Mesothelial cell of epicardium (in vitro differentiated cells): ENCODE measurements around the gene TMA7B. TPM values are rescaled to one million over a fixed set of nuclear protein-coding genes. Genes with fewer than 3 reads are reported as not detected.

ENCODE experiments used
- DNase-seq, 2 experiments: peaks; one replicate each; pipeline ENCODE4 v3.0.0; 2021; ENCODE audit warnings: low spot score in 2 of 2; ENCODE audit not compliant: unreplicated experiment in 2 of 2
- H3K27ac Mint-ChIP-seq: 2 replicates; pipeline ENCODE4 v1.8.0; 2021; ENCODE audit warnings: mixed read lengths
- H3K27me3 Mint-ChIP-seq: 2 replicates; pipeline ENCODE4 v1.8.0; 2021; ENCODE audit warnings: low read depth, mixed read lengths
- H3K36me3 Mint-ChIP-seq: 2 replicates; pipeline ENCODE4 v1.8.0; 2021; ENCODE audit warnings: mixed read lengths
- H3K4me1 Mint-ChIP-seq: 2 replicates; pipeline ENCODE4 v1.8.0; 2021; ENCODE audit warnings: mixed read lengths
- H3K4me3 Mint-ChIP-seq: 2 replicates; pipeline ENCODE4 v1.8.0; 2021; ENCODE audit warnings: mild to moderate bottlenecking, moderate library complexity, mixed read lengths
- H3K9me3 Mint-ChIP-seq: 2 replicates; pipeline ENCODE4 v1.8.0; 2021; ENCODE audit warnings: mixed read lengths
- CTCF ChIP-seq: fragments of 200-600 bp; sonication (generic); IDR thresholded peaks from one replicate; pipeline ENCODE4 v1.5.0; 2021; ENCODE audit warnings: antibody characterized with exemption; ENCODE audit not compliant: unreplicated experiment
- total RNA-seq: library from RNA; stranded (reverse); gene quantifications from 3 replicates; pipeline ENCODE4 v1.2.1, GENCODE V29; 2021

The TMA7B gene
- total RNA-seq, 1 donor from 2014 or later: not detected

- H3K4me3 Mint-ChIP-seq: no peak overlapping the region
- H3K36me3 Mint-ChIP-seq: no peaks in the 10 kb centered on the region
- H3K4me1 Mint-ChIP-seq: peaks cover 12% of the 10 kb centered on the region
- DNase-seq: no peak
- H3K27ac Mint-ChIP-seq: no peak overlapping the region
- TF ChIP-seq CTCF: no peak
- H3K27me3 Mint-ChIP-seq: peaks cover 40% of the 10 kb centered on the region
- no peaks in the 10 kb centered on the region for H3K9me3 Mint-ChIP-seq
Observed at GRCh38 chr22:39915295-39915726, 44.9 kb upstream of the TMA7B start.

- no peak for DNase-seq
- H3K4me1 Mint-ChIP-seq: peaks cover 12% of the 10 kb centered on the region
- no peaks in the 10 kb centered on the region for H3K9me3 Mint-ChIP-seq
- H3K27ac Mint-ChIP-seq: no peak overlapping the region
- H3K4me3 Mint-ChIP-seq: no peak overlapping the region
- peaks cover 36% of the 10 kb centered on the region for H3K27me3 Mint-ChIP-seq
- TF ChIP-seq CTCF: no peak
- no peaks in the 10 kb centered on the region for H3K36me3 Mint-ChIP-seq
Observed at GRCh38 chr22:39916496-39916895, 43.7 kb upstream of the TMA7B start.

GRCh38 chr22:39917197-39917643 is 43.0 kb upstream of the TMA7B start:
- no peak for DNase-seq
- Mint-ChIP-seq H3K4me3 (no peak overlapping the region), H3K27ac (no peak overlapping the region), H3K4me1 (peaks cover 12% of the 10 kb centered on the region), H3K9me3 (no peaks in the 10 kb centered on the region), H3K36me3 (no peaks in the 10 kb centered on the region), H3K27me3 (peaks cover 37% of the 10 kb centered on the region)
- TF ChIP-seq CTCF: no peak

- no peak overlapping the region for H3K4me3 Mint-ChIP-seq
- DNase-seq: no peak
- H3K36me3 Mint-ChIP-seq: no peaks in the 10 kb centered on the region
- H3K27me3 Mint-ChIP-seq: peaks cover 39% of the 10 kb centered on the region
- H3K27ac Mint-ChIP-seq: no peak overlapping the region
- H3K9me3 Mint-ChIP-seq: no peaks in the 10 kb centered on the region
- peaks cover 12% of the 10 kb centered on the region for H3K4me1 Mint-ChIP-seq
- no peak for TF ChIP-seq CTCF
Observed at GRCh38 chr22:39917776-39918495, 42.3 kb upstream of the TMA7B start.

- DNase-seq: no peak
- Mint-ChIP-seq H3K27me3 (peaks cover 43% of the 10 kb centered on the region), H3K4me1 (peaks cover 12% of the 10 kb centered on the region), H3K9me3 (no peaks in the 10 kb centered on the region), H3K4me3 (no peak overlapping the region), H3K27ac (no peak overlapping the region), H3K36me3 (no peaks in the 10 kb centered on the region)
- TF ChIP-seq CTCF: no peak
Observed at GRCh38 chr22:39920134-39920743, 40.0 kb upstream of the TMA7B start.
